HT1080 (cell line): ENCODE data around the gene CTRB2. TPM values are rescaled to one million over a fixed set of nuclear protein-coding genes. Genes with fewer than 3 reads are reported as not detected.
A peak's percentile ranks its signal among the peaks of the same experiment; 100 is the strongest.
"Not testable (repeated sequence)": the region's sequence is repeated elsewhere in the genome, so short reads cannot be mapped to it uniquely, and the experiment has no call there.

Source experiments
- DNase-seq: peaks from one replicate; pipeline ENCODE4 v3.0.0-alpha.2; 2015; ENCODE audit warnings: low read depth
- total RNA-seq: library from RNA; depleted of rRNA; stranded (reverse); fragments of >200 nt; shearing (Covaris generic); gene quantifications from 2 replicates; pipeline ENCODE4 v1.2.3, GENCODE V29; 2014

CTRB2 gene
- total RNA-seq, 1 experiment from 2014 or later, result not detected

- DNase-seq, result not testable (repeated sequence)
These were observed 806 bp downstream of the CTRB2 start for GRCh38 chr16:75205961-75206748.

GRCh38 chr16:75205438-75205837, 1.5 kb downstream of the CTRB2 start:
- DNase-seq, result not testable (repeated sequence)

GRCh38 chr16:75204905-75205304, 2.1 kb downstream of the CTRB2 start:
- not testable (repeated sequence) for DNase-seq

GRCh38 chr16:75204410-75204758, 2.6 kb downstream of the CTRB2 start:
- no peak for DNase-seq

GRCh38 chr16:75203667-75204409, 3.1 kb downstream of the CTRB2 start:
- no peak for DNase-seq

GRCh38 chr16:75203096-75203495, 3.9 kb downstream of the CTRB2 start:
- DNase-seq, result no peak

- no peak for DNase-seq
These were observed 4.8 kb downstream of the CTRB2 start for GRCh38 chr16:75202069-75202590.

- DNase-seq, result no peak
These were observed 8.8 kb downstream of the CTRB2 start for GRCh38 chr16:75198135-75198600.

GRCh38 chr16:75197522-75198134, 9.3 kb downstream of the CTRB2 start:
- peak; percentile 21 for DNase-seq

GRCh38 chr16:75196836-75197235, 10.1 kb downstream of the CTRB2 start:
- DNase-seq, result no peak

GRCh38 chr16:75195811-75196790, 10.9 kb downstream of the CTRB2 start:
- no peak for DNase-seq

- DNase-seq, result no peak
These were observed 13.1 kb downstream of the CTRB2 start for GRCh38 chr16:75193730-75194444.

- DNase-seq, result no peak
These were observed 13.7 kb downstream of the CTRB2 start for GRCh38 chr16:75193265-75193650.

GRCh38 chr16:75192606-75193264, 14.2 kb downstream of the CTRB2 start:
- DNase-seq, result no peak

GRCh38 chr16:75189638-75190245, 17.2 kb downstream of the CTRB2 start:
- DNase-seq, result no peak

GRCh38 chr16:75188832-75189477, 18.0 kb downstream of the CTRB2 start:
- no peak for DNase-seq

GRCh38 chr16:75181630-75182029, 25.3 kb downstream of the CTRB2 start:
- DNase-seq, result no peak

- no peak for DNase-seq
These were observed 27.8 kb downstream of the CTRB2 start for GRCh38 chr16:75179208-75179607.

GRCh38 chr16:75176926-75177325, 30.0 kb downstream of the CTRB2 start:
- no peak for DNase-seq
